ENCODE results near the gene MAL.

Gene MAL

GRCh38 chr2:95021847-95022246 is 3.7 kb upstream of the MAL start:
- TF ChIP-seq, protein P1, sequence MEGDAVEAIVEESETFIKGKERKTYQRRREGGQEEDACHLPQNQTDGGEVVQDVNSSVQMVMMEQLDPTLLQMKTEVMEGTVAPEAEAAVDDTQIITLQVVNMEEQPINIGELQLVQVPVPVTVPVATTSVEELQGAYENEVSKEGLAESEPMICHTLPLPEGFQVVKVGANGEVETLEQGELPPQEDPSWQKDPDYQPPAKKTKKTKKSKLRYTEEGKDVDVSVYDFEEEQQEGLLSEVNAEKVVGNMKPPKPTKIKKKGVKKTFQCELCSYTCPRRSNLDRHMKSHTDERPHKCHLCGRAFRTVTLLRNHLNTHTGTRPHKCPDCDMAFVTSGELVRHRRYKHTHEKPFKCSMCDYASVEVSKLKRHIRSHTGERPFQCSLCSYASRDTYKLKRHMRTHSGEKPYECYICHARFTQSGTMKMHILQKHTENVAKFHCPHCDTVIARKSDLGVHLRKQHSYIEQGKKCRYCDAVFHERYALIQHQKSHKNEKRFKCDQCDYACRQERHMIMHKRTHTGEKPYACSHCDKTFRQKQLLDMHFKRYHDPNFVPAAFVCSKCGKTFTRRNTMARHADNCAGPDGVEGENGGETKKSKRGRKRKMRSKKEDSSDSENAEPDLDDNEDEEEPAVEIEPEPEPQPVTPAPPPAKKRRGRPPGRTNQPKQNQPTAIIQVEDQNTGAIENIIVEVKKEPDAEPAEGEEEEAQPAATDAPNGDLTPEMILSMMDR (conservative IDR thresholded peaks at IDR 0.05) = no peak
- TF ChIP-seq ZFX (IDR thresholded peaks at IDR 0.05) = no peak
- H3K27ac ChIP-seq = no peak overlapping the region

DNA sequence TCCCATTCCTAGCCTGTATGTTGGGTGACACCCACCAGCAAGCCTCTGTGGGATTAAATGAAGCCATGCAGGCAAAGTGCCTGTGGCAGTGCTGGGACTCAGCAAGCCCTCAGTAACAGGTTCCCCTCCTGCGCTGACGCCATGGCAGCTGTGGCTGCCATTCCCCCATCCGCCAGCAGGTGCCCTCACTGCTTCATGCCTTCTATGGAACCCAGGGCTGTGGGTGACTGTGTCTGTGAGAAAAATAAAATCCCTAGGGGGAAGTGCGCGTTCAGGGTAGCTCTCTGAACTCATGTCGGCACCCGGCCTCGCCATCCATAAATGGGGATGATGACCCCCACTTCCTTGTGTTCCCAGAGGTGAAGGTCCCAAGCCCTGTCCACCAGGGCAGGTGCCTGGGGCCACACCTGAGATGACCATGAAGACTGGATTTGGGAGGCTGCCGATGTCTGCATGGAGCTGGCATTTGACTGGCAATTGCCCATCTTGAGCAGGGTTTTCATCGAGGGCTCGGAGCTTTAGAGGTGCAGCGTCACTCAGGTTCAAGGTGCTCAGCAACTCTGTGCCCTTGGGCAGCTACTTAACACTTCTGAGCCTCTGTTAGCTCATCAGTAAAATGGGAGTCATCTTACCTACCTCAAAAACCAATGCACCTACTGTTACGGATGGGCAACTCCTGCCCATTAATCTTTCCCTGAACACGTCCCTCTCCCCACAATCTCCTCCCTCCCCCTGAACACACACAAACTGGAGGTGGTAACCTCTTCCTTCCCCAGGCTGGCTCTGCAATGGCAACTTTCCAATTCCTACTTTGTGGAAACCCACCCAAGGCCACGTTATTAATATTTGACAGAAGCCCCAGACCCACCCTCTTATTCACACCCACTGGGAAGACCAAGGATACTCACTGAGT is 2.9 kb upstream of the MAL start:
- H3K27ac ChIP-seq = no peak overlapping the region
- no peak for TF ChIP-seq ZFX (IDR thresholded peaks at IDR 0.05)
- TF ChIP-seq, protein P1 (conservative IDR thresholded peaks at IDR 0.05) = peak; percentile 91

DNA sequence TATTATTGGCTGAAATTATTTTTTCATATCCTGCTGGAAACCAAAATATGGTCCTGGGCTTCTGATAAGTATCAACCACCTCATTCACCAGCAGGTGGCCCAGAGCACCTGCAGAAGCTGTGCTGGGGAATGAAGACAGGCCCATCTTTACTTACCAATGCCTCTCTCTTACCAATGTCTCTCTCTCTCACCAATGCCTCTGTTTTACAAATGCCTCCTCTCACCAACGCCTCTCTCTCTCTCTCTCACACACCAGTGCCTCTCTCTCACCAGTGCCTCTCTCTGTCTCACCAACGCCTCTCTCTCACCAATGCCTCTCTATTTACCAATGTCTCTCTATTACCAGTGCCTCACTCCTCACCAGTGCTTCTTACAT is 2.3 kb upstream of the MAL start:
- H3K27ac ChIP-seq = no peak overlapping the region
- TF ChIP-seq, protein P1 (conservative IDR thresholded peaks at IDR 0.05) = no peak
- TF ChIP-seq ZFX (IDR thresholded peaks at IDR 0.05) = no peak

GRCh38 chr2:95024371-95024770 is 1.1 kb upstream of the MAL start:
- no peak for TF ChIP-seq ZFX (IDR thresholded peaks at IDR 0.05)
- TF ChIP-seq, protein P1 (conservative IDR thresholded peaks at IDR 0.05) = no peak
- H3K27ac ChIP-seq = no peak overlapping the region

GRCh38 chr2:95024960-95025405 is 525 bp upstream of the MAL start:
- no peak overlapping the region for H3K27ac ChIP-seq
- TF ChIP-seq, protein P1 (conservative IDR thresholded peaks at IDR 0.05) = no peak
- no peak for TF ChIP-seq ZFX (IDR thresholded peaks at IDR 0.05)

DNA sequence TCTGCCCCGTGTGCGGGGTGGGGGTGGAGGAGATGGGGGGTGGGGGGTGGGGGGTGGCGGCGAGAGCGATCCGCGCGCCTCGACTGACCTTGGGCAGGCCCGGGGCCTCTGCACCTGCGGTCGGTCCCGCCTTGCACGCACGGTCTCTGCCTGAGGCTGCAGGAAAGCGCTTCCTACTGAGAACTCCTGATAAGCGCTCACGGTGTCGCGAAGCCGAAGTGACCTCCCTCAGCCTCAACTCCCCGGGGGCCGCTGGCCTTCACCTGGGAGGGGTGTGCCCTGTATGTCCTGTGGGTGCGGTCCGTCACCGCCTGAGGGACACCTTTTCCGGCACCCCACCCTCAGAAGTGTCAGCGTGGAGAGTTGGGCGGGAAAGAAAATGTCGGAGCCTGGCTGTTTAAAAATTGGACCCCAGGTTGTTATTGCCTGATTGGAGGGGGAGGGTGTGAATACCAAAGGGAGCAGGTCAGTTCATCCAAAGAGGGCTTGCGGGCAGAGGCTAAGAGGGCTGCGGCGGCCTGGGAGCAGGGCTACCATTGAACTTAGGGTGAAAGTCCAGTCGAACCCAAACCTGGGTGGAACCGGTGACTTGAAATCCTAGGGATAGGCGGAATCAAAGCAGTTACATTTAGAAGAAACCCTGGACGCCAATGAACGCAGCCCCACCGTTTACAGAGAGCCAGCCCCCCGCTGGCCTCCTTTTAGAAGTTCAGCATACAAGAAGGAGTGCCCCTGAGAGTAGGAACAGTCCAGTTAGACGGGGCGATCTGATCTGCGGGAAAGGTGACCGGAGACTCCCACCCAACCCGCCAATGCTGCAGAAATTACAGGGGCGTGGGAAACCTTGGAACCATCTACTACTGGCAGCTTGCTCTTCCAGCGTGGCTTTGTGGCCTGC is 1.2 kb downstream of the MAL start:
- no peak for TF ChIP-seq ZFX (IDR thresholded peaks at IDR 0.05)
- TF ChIP-seq, protein P1 (conservative IDR thresholded peaks at IDR 0.05) = no peak
- no peak overlapping the region for H3K27ac ChIP-seq

DNA sequence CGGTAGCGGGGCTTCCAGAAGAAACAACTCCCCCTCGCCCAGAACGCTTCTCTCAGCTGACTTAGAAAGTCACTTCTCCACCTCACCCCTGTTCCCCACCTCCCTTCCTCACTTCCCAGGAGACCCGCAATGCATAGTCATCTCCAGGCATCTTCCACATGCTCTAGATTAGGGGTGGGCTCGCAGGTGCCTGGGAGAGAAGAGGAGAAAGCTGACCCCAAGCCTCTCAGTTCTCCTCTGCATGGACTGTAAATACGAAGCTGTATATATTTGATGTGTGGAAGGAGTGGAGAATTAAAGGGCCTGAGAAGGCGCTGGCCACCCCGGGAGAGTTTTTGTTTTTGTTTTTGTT is 1.8 kb downstream of the MAL start:
- TF ChIP-seq, protein P1 (conservative IDR thresholded peaks at IDR 0.05) = no peak
- TF ChIP-seq ZFX (IDR thresholded peaks at IDR 0.05) = no peak
- no peak overlapping the region for H3K27ac ChIP-seq

Data from C4-2B (cell line).